Measurements from ENCODE around the gene MVB12B. TPM values are rescaled to one million over a fixed set of nuclear protein-coding genes. Genes with fewer than 3 reads are reported as not detected.

Gene MVB12B
- total RNA-seq, 1 experiment from 2014 or later = 5.8 TPM

- Histone ChIP-seq H4K8ac (replicated peaks; ENCODE audit: insufficient read length, low read depth, low read length) (no peak overlapping the region), H3K9me3 (ENCODE audit: control insufficient read depth, low read depth, low read length) (no peaks in the 10 kb centered on the region), H3K14ac (ENCODE audit: insufficient read depth, low read length) (no peak overlapping the region), H3K27me3 (ENCODE audit: insufficient read depth, low read length) (no peaks in the 10 kb centered on the region), H3K79me1 (ENCODE audit: insufficient read depth, low read depth, low read length, poor library complexity, severe bottlenecking) (no peaks in the 10 kb centered on the region), H4K20me1 (ENCODE audit: control insufficient read depth, insufficient read depth, insufficient read length) (no peaks in the 10 kb centered on the region), H4K5ac (ENCODE audit: insufficient read length, low read depth, low read length) (no peak overlapping the region), H4K91ac (ENCODE audit: insufficient read length, low read depth, low read length) (no peak overlapping the region), H3T11ph (ENCODE audit: low read length) (no peak overlapping the region), H3K4me1 (ENCODE audit: insufficient read depth, low read length) (no peaks in the 10 kb centered on the region), H2BK5ac (ENCODE audit: insufficient read length, low read length) (no peak overlapping the region), H3K56ac (ENCODE audit: insufficient read length, low read depth, low read length) (no peak overlapping the region), H3K79me2 (ENCODE audit: insufficient read depth, low read length) (no peaks in the 10 kb centered on the region), H3K27ac (ENCODE audit: insufficient read length, low read depth, low read length) (no peak overlapping the region), H3K9ac (ENCODE audit: extremely low read depth, insufficient read length, low read length) (no peak overlapping the region), H2AFZ (ENCODE audit: low read length) (no peak overlapping the region), H3K4ac (ENCODE audit: low read depth, low read length) (no peak overlapping the region), H2BK12ac (ENCODE audit: insufficient read length, low read depth, low read length) (no peak overlapping the region), H3K23me2 (ENCODE audit: insufficient read length, low read depth, low read length, poor library complexity, severe bottlenecking) (no peaks in the 10 kb centered on the region), H2BK120ac (ENCODE audit: low read depth, low read length, poor library complexity, severe bottlenecking) (no peak overlapping the region), H2BK20ac (ENCODE audit: low read depth, low read length, poor library complexity, severe bottlenecking) (no peak overlapping the region), H3K23ac (ENCODE audit: insufficient read length, low read depth, low read length) (no peak overlapping the region), H2AK5ac (ENCODE audit: insufficient read length, low read length) (no peak overlapping the region), H2BK15ac (ENCODE audit: low read depth, low read length) (no peak overlapping the region), H3K18ac (ENCODE audit: insufficient read length, low read depth, low read length) (no peak overlapping the region), H3K4me2 (ENCODE audit: insufficient read depth, insufficient read length, low read length) (no peak overlapping the region)
- WGBS (ENCODE audit: extremely low coverage, insufficient read length, low lambda C conversion rate) = no CpG with 5 or more reads among the region's 4 CpGs
- no peak for DNase-seq
- H3K27me3 Mint-ChIP-seq (ENCODE audit: low read depth) = peaks cover 1% of the 10 kb centered on the region
- no peak overlapping the region for H3K4me3 Mint-ChIP-seq
- H3K36me3 Mint-ChIP-seq (ENCODE audit: insufficient read depth in 1 of 3, low read depth in 3 of 3) = no peaks in the 10 kb centered on the region
- no peaks in the 10 kb centered on the region; a peak in 1 of 5 replicates for H3K9me3 Mint-ChIP-seq
- peaks cover 5% of the 10 kb centered on the region in 2 experiments; a peak in 2 of 4 replicates for H3K4me1 Mint-ChIP-seq
- TF ChIP-seq, protein P1, sequence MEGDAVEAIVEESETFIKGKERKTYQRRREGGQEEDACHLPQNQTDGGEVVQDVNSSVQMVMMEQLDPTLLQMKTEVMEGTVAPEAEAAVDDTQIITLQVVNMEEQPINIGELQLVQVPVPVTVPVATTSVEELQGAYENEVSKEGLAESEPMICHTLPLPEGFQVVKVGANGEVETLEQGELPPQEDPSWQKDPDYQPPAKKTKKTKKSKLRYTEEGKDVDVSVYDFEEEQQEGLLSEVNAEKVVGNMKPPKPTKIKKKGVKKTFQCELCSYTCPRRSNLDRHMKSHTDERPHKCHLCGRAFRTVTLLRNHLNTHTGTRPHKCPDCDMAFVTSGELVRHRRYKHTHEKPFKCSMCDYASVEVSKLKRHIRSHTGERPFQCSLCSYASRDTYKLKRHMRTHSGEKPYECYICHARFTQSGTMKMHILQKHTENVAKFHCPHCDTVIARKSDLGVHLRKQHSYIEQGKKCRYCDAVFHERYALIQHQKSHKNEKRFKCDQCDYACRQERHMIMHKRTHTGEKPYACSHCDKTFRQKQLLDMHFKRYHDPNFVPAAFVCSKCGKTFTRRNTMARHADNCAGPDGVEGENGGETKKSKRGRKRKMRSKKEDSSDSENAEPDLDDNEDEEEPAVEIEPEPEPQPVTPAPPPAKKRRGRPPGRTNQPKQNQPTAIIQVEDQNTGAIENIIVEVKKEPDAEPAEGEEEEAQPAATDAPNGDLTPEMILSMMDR (conservative IDR thresholded peaks at IDR 0.05) = no peak
- H3K27ac Mint-ChIP-seq = no peak overlapping the region
Measured at GRCh38 chr9:126291925-126292324, 34.7 kb upstream of the MVB12B start.
